Loucy (cell line): ENCODE measurements around the gene SPINT1.

Source experiments
- CTCF ChIP-seq: fragments of 200-600 bp; sonication (generic); conservative IDR thresholded peaks from 2 replicates; pipeline ENCODE4 v1.5.1; 2014; ENCODE audit warnings: mild to moderate bottlenecking, antibody characterized with exemption, low read length
- EZH2phosphoT487 ChIP-seq: fragments of 200-600 bp; IDR thresholded peaks from 2 replicates; pipeline ENCODE4 v1.6.1; 2018; ENCODE audit warnings: antibody characterized with exemption, mild to moderate bottlenecking, moderate library complexity, borderline replicate concordance

DNA sequence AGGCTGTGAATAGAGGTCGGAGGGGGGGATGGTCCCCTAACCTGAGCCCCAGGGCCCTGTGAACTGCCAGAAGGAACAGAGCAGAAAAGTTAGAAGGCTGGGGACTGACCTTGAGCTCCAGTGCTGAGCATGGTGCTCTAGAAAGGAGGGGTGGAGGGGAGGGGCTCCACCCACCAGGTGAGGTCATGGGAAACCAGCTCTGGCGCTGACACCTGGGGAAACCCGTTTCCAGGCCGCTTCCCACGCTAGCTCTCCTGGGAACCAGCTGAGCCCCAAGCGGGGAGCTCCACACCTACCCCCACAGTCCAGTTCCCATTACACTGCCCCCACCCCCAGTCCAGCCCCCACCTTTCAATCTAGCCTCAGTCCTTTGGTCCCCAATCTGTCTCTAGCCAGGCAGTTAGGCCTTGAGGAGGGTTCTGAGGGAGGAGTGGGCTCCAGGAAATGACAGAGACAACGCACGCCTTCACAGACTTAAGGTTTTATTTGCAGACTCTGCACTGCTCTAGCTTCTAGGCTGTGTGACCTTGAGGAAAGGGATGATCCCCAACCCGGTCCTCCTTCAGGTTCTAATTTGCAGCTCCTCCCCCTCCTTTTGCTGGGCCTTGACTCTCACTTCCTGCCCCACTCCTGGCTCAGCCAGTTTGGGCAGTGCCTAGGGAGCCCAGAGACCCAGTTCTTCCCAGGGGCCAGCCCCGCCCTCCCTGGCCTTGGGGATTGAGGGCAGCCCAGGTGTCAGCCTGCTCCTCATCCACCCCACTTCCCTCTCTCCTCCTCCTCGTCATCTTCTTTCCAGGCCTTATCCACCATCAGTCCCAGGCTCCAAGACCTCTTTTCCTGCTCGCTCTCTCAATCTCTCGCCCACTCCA lies 28.1 kb downstream of the SPINT1 start:
- TF ChIP-seq CTCF = no peak
- TF ChIP-seq EZH2phosphoT487 = no peak
